Keratinocyte (primary cell): ENCODE results near the gene NOD1.

ENCODE experiments used
- CTCF ChIP-seq, 3 experiments: IDR thresholded peaks in 1 of 3; conservative IDR thresholded peaks in 1 of 3; optimal IDR thresholded peaks in 1 of 3; 2 replicates in 2 of 3; 3 replicates in 1 of 3; pipeline versions ENCODE3 to v1.5.1; 2011; ENCODE audit warnings: low read length in 3 of 3, mild to moderate bottlenecking in 3 of 3, moderate library complexity in 2 of 3, control low read depth in 1 of 3, inconsistent platforms in 1 of 3; ENCODE audit not compliant: insufficient read depth in 2 of 3; ENCODE audit errors: extremely low read depth in 1 of 3
- EZH2 ChIP-seq: IDR thresholded peaks from one replicate; pipeline ENCODE4 v1.6.1; 2012; ENCODE audit warnings: inconsistent platforms, mild to moderate bottlenecking, low read length, moderate library complexity

GRCh38 chr7:30429156-30429530 is 49.4 kb downstream of the NOD1 start:
- TF ChIP-seq CTCF (optimal IDR thresholded peaks at IDR 0.05 in 1 of 3, IDR thresholded peaks at IDR 0.05 in 1 of 3, conservative IDR thresholded peaks at IDR 0.05 in 1 of 3; ENCODE audit: extremely low read depth in 1 of 3, insufficient read depth in 2 of 3, low read length in 3 of 3) (no peak), EZH2 (no peak)
